HG03565 (cell line): ENCODE results near the gene PRKAG3.
A peak's percentile ranks its signal among the peaks of the same experiment; 100 is the strongest.

ENCODE experiments used
- ATAC-seq: cut with Tn5 transposase; IDR thresholded peaks from one replicate; pipeline ENCODE4 v1.9.1; 2021; ENCODE audit warnings: mild to moderate bottlenecking, moderate library complexity; ENCODE audit not compliant: unreplicated experiment

Gene PRKAG3

DNA sequence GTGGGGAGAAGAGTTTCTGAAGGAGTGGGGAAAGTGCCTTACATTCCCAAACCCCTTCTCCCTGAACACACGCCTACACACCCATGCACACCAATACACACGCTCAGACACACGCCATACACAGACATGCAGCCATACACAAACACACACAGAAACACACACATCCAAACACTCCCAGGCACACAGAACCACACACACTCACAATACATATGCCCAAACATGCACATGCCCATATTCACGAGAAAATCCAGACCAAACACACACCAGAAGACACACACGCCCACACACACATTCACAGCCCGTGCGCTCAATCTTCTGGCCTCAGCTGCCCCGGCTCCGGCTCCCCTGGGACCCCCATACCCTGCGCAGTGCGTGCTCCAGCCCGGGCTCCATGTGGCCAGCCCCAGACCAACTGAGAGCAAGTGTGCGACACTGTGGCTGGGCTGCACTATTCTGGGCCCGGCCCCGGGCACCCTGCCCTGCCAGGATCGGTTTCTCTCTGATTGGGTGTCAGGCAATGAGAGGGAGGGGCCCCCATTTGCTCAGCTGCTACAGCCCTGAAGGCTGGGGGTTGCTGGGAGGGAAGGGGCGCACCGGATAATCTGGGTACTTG is at the start of gene PRKAG3:
Gene PRKAG3 (minus strand): TSS at position 426 of the 613 bp plus-strand sequence.
- ATAC-seq = no peak

DNA sequence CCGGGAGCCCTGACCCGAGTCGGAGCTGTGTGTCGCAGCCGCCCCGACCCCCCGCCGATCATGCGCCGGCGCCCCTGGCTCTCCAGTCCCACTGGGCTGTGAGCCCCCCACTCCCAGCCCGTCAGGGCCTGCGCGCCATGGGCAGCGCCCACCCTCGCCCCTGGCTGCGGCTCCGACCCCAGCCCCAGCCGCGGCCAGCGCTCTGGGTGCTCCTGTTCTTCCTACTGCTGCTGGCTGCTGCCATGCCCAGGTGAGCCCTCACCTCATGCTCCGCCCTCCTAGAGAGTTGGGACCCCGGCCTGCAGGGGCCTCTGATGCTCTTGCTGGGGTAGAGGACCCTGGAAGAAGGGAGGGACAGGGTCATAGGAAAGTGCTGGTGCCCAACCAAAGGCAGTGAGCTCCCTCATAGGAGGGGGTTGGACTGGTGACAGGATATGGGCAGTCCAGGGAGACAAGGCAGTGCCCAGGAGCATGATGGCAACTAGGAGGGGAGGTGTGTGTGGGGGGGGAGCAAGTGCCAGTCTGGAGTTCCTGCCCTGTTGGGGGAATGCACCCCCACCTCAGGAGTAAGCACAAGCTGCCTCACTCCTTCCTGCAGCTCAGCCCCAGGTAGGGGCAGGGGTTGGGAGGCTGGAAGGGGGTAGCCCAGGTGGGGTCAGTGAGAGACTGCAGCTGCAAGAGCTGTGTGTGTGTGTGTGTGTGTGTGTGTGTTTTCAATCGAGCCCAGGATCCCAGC is 49.4 kb upstream of the PRKAG3 start:
- no peak for ATAC-seq

- peak; percentile 52 for ATAC-seq
Observed at GRCh38 chr2:218880102-218880858, 48.7 kb upstream of the PRKAG3 start, which contains the start of gene WNT10A. Gene WNT10A (plus strand): TSS chr2:218880852. CDS start chr2:218880996, 144 bp downstream.

DNA sequence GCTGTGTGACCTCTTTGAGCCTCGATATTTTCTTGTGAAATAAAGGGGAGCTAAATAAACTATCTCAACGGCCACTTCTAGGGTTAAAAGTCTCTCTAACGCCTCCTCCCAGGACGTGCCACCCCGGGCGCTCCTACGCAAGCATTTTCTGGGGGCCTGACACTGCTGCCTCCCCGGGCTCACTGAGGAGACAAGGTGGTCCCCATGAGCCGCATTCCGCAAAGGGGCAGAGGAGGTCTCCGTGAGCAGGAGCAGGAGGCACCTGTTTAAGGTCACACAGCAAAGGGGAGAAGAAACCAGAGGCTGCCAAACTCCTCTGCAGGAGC is 48.1 kb upstream of the PRKAG3 start:
- no peak for ATAC-seq

DNA sequence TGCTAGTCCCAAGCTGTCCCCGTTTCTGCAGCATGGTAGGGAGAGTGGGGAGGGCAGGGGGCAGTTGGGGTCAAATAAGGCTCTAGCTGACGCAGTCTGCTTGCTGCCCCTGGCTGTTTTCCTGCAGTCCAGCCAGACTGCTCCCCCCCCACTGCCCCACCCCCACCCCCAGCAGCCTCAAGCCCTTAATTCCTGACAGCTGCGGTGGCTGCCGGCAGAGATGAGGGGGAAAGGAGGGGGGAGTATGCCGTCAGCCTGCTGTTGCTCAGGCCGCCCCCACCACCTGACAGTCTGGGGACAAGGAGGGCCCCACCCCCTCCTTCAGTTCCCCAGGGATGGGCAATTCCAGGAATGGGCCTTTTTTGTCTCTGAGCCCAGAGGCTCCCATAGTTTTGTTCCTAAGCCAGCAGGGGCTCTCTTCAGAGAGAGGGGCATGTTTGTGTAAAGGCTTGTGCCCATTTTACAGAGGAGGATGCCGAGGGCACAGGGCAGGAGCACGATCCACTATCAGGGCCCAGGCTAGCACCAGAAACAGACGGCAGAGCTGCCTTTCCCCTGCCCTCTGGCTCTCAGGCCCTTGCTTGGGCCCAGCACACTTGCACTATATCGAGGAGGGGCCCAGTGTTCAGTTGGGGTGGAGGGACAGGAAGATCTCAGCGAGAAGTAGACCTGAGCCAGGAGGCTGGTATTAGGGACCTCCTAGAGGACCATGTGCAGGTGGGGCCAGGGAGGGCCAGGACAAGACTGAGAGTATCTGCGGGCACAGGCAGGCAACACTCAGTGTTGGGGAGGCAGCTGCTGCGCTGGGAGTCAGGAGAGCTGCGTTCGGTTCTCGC is 47.5 kb upstream of the PRKAG3 start:
- no peak for ATAC-seq

GRCh38 chr2:218878486-218878885 is 46.9 kb upstream of the PRKAG3 start:
- no peak for ATAC-seq

DNA sequence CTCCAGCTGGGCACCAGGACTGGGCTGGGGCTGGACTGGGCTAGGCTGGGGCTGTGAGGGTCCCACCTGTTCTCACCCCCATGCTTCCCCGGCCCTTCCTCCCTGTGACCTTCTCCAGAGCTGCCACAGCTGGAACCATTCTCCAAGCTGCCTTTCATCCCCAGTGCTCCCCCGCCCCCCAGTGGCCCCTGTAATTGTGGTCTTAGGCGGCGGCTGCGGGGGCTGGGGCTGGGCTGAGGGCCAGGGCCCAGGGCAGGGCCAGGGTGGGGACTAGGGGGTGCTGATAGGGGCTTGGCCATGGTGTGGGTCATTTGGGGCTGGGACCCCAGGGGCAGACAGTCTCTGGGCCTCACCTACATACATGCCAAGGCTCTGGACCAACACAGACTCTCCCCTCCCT is 46.3 kb upstream of the PRKAG3 start:
- ATAC-seq = no peak

- no peak for ATAC-seq
Observed at GRCh38 chr2:218877331-218877730, 45.7 kb upstream of the PRKAG3 start.

GRCh38 chr2:218876562-218877219 is 45.1 kb upstream of the PRKAG3 start:
- ATAC-seq = no peak

DNA sequence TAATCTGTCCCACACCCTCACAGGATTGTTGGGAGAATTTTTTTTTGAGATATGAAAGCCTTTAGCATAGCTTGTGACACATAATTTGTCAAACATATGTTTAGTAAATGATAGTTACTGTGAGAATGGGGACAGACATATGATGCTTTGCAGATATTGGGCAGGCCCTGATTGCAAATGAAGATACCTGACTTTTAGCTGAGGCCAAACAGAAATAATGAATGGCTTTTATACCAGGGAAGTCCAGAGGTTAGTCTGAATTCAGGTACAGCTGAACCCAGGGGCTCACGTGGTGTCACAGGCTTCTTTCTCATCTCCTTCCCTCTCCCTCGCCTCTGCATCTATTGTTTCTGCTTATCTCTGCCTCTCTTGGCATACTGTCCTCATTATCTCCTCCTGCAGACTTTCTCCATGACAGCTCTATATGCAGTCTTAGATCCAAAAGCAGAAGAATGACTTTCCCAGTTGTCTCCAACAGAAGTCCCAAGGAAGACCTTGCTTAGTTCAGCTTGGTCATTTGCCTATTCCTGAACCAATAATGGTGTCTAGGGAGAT is 44.2 kb upstream of the PRKAG3 start:
- no peak for ATAC-seq

GRCh38 chr2:218873359-218874194 is 42.0 kb upstream of the PRKAG3 start:
- no peak for ATAC-seq

DNA sequence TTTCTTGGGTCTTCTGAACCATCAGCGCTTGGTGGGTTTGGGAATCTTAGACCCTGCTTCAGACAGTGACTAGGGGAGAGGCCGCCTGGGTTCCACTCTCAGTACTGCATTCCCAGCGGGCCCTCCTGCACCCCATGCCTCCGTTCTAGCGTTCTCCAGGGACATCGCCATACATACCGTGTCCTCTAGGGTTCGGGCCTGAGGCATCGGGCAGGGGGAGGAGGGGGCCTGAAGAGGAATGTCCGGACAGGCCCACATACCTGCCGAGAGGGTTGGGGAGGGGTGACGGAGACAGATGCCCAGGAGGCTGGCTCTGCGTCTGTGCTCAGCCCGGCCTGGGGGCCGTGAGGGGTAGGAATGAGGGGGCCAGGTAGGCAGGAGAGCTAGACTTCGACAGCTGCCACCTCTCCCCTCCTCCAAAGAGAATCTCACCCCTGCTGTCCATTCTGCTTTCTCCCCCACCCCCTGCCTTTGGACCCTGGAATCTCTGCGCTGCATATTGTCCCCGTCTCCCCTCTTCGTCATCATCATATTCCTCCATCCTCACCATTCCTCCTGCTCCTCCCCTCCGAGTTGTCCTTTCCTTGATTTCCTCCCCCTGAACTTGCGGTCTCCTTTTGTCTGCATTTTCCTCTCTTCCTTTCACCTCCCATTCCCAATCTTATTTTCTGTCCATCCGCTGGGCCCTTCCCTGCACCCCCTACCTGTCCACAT is 41.2 kb upstream of the PRKAG3 start:
- no peak for ATAC-seq

DNA sequence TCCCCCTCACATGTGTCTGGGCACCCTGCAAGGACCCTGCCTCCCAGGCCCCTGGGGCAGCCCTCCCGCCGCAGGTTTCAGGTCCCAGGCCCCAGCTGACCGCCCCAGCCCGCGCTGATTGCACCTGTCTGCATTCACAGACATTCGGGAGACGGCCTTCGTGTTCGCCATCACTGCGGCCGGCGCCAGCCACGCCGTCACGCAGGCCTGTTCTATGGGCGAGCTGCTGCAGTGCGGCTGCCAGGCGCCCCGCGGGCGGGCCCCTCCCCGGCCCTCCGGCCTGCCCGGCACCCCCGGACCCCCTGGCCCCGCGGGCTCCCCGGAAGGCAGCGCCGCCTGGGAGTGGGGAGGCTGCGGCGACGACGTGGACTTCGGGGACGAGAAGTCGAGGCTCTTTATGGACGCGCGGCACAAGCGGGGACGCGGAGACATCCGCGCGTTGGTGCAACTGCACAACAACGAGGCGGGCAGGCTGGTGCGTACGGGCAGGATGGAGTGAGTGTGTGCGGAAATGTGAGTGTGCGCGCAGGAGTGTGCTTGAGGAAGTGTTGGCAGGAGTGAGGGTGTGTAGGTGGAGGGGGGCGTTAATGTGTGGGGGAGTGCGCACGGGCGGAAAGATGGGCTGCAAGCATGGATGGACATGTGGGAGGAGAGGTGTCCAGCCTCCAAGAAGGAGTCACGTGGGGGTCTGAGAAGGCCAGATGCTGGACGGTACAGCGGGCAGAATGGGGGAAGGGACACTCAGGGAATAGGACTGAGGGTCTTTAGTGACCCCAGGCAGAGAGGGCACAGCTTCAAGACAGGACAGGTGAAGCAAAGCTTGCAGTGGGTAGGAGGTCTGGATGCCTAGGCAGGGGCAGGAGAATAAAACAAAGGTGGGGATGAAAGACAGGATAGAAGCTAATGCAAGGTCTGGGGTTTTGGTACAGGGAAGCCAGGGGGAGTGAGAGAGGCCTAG is 40.0 kb upstream of the PRKAG3 start:
- no peak for ATAC-seq

- ATAC-seq = no peak
Observed at GRCh38 chr2:218870984-218871344, 39.4 kb upstream of the PRKAG3 start.

GRCh38 chr2:218869064-218869463 is 37.5 kb upstream of the PRKAG3 start:
- no peak for ATAC-seq

GRCh38 chr2:218867900-218868299 is 36.3 kb upstream of the PRKAG3 start:
- ATAC-seq = no peak

DNA sequence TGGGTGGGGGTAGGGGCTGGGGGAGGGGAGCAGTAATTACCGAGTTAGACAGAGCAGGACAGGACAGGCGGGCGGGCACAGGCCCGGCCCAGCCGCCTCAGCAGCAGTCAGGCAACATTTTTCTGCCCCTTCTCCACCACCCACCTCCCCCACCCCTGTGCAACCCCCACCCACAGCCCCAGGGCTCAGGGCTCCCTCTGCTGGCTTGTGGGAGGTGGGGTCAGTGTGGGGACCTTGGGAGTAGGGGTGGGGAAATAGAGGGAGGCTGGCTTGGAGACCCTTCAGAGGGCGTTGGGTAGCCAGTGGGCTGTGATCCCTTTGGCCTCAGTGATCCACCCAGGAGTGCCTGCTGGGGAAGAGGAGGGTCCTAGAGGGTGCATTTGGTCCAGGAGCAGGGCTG is 34.4 kb upstream of the PRKAG3 start:
- no peak for ATAC-seq

GRCh38 chr2:218865396-218865795 is 33.8 kb upstream of the PRKAG3 start:
- ATAC-seq = no peak
